Transverse colon (tissue), 4 donors: Measurements from ENCODE around the gene TYRP1. TPM values are rescaled to one million over a fixed set of nuclear protein-coding genes. Genes with fewer than 3 reads are reported as not detected.

Experiments used
- DNase-seq: peaks from one replicate; pipeline ENCODE4 v3.0.0-alpha.2; 2019
- H3K27ac ChIP-seq, 4 donors: fragments of 200-600 bp; sonication (generic); 2 replicates each; pipeline ENCODE4 v1.5.1; 2016 to 2018; ENCODE audit warnings: inconsistent platforms in 4 of 4
- H3K27me3 ChIP-seq: fragments of 200-600 bp; sonication (generic); 2 replicates; pipeline ENCODE4 v1.5.1; 2017; ENCODE audit warnings: inconsistent platforms
- H3K36me3 ChIP-seq, 4 donors: fragments of 200-600 bp; sonication (generic); 2 replicates each; pipeline ENCODE4 v1.5.1; 2017 to 2019; ENCODE audit warnings: inconsistent platforms in 4 of 4
- H3K4me1 ChIP-seq, 4 donors: fragments of 200-600 bp; sonication (generic); 2 replicates each; pipeline ENCODE4 v1.5.1; 2017 to 2020; ENCODE audit warnings: inconsistent platforms in 4 of 4
- H3K4me3 ChIP-seq, 4 donors: fragments of 200-600 bp; sonication (generic); 1 replicate in 1 of 4; 2 replicates in 3 of 4; pipeline versions ENCODE4 v1.5.1 to v1.6.1; 2017 to 2019; ENCODE audit warnings: inconsistent platforms in 4 of 4
- H3K9me3 ChIP-seq, 2 donors: fragments of 200-600 bp; sonication (generic); 2 replicates each; pipeline ENCODE4 v1.5.1; 2017 to 2019; ENCODE audit warnings: inconsistent platforms in 2 of 2
- EP300 ChIP-seq: sonication (generic); formaldehyde crosslinking; IDR thresholded peaks from one replicate; pipeline ENCODE4 v1.6.1; 2017; ENCODE audit warnings: antibody characterized with exemption, low read depth
- POLR2A ChIP-seq: fragments of 450-650 bp; IDR thresholded peaks from one replicate; pipeline ENCODE4 v1.6.1; 2016; ENCODE audit warnings: antibody characterized with exemption, mild to moderate bottlenecking, moderate library complexity
- POLR2AphosphoS5 ChIP-seq, 3 donors: sonication (generic); formaldehyde crosslinking; IDR thresholded peaks; one replicate each; pipeline ENCODE4 v1.6.1; 2016; ENCODE audit warnings: antibody characterized with exemption in 3 of 3
- WGBS, 2 donors: methylation state at CpG; one replicate each; pipeline ENCODE4 v1.1.5; 2018; ENCODE audit warnings: low coverage in 1 of 2; 5-methylcytosine and 5-hydroxymethylcytosine counted together
- in situ Hi-C, 4 donors: fragments of 200-750 bp; cut with MboI; loops; one replicate each; pipeline versions ENCODE4 v1.15.0 to v1.15.1; 2017; ENCODE audit warnings: low sequenced_read_pairs in 3 of 4, low pct_ligation_motif_present in 1 of 4, low pct_unique_long_range_greater_than_20kb in 1 of 4
- intact Hi-C: fragments of 100-400 bp; cut with DNase I; formaldehyde crosslinking; loops from one replicate; pipeline ENCODE4 v1.15.1; 2023; ENCODE audit warnings: low total_unique reads
- total RNA-seq, 4 donors: library from RNA; depleted of rRNA; stranded (reverse); fragments of >200 nt; gene quantifications; one replicate each; pipeline ENCODE4 v1.1.0, GENCODE V29; 2016
- TF ChIP-seq, protein P1 (sequence below), 5 experiments: fragments of 200-600 bp in 3 of 5; fragments of 450-650 bp in 2 of 5; sonication (generic) in 3 of 5; IDR thresholded peaks; 1 replicate in 2 of 5; 2 replicates in 3 of 5; pipeline ENCODE4 v1.5.1; 2016 to 2017; ENCODE audit warnings: antibody characterized with exemption in 5 of 5, inconsistent platforms in 3 of 5, mild to moderate bottlenecking in 2 of 5, moderate library complexity in 1 of 5

The TYRP1 gene
- total RNA-seq, 4 donors from 2014 or later, result 0.41 TPM; not detected in 3

DNA sequence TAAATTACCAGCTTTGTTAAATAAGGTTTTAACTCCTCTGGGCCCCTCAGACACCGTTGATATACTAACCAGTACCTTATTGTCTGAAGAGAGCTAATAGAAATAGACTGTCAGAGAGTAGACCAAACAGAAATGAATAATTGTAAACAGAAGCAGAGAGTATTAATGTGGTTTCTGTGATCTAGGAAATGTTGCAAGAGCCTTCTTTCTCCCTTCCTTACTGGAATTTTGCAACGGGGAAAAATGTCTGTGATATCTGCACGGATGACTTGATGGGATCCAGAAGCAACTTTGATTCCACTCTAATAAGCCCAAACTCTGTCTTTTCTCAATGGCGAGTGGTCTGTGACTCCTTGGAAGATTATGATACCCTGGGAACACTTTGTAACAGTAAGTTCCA lies 5.1 kb downstream of the TYRP1 start:
- Histone ChIP-seq H3K27ac (peak overlapping the region in 2 of 4 donors; percentile 7 to 37), H3K4me3 (no peak overlapping the region), H3K9me3 (no peaks in the 10 kb centered on the region), H3K27me3 (no peaks in the 10 kb centered on the region), H3K36me3 (no peaks in the 10 kb centered on the region), H3K4me1 (peaks cover 0 to 8% (median 0%) of the 10 kb centered on the region in 4 donors)
- 36 to 39% methylated on average over 4 of the region's 4 CpGs for WGBS, 2 donors
- in situ Hi-C loops (no loop called here), intact Hi-C loops (no loop called here)
- DNase-seq, result no peak
- TF ChIP-seq EP300 (no peak), POLR2AphosphoS5 (IDR thresholded peaks at IDR 0.05) (peak; percentile 44 to 68 (median 68))
- TF ChIP-seq, protein P1, sequence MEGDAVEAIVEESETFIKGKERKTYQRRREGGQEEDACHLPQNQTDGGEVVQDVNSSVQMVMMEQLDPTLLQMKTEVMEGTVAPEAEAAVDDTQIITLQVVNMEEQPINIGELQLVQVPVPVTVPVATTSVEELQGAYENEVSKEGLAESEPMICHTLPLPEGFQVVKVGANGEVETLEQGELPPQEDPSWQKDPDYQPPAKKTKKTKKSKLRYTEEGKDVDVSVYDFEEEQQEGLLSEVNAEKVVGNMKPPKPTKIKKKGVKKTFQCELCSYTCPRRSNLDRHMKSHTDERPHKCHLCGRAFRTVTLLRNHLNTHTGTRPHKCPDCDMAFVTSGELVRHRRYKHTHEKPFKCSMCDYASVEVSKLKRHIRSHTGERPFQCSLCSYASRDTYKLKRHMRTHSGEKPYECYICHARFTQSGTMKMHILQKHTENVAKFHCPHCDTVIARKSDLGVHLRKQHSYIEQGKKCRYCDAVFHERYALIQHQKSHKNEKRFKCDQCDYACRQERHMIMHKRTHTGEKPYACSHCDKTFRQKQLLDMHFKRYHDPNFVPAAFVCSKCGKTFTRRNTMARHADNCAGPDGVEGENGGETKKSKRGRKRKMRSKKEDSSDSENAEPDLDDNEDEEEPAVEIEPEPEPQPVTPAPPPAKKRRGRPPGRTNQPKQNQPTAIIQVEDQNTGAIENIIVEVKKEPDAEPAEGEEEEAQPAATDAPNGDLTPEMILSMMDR (IDR thresholded peaks at IDR 0.05), result no peak

DNA sequence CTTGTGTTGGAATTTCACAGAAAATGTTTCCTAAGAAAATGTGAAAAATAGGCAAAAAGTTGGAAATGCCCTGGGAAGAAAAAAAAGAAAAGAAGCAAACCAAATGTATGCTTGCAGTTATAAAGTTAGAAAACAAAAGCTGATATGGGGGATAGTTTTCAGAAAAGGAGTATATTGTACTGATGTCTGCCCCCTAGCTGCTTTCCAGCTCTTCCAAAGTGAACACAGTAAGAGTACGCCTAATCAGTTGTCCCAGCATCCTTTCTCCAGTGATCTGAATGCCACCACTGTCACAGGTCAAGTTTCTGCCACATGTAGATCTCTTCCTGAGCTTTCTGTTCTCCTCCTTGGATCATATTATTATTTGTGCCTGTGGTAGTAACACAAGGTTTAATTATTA lies 5.8 kb downstream of the TYRP1 start:
- 61% methylated on average over 1 of the region's 1 CpG; no CpG with 5 or more reads in 1 of the 2 donors for WGBS, 2 donors
- DNase-seq, result no peak
- peaks cover 0 to 8% (median 0%) of the 10 kb centered on the region in 4 donors for H3K4me1 ChIP-seq
- intact Hi-C loops, result no loop called here
- TF ChIP-seq POLR2AphosphoS5 (IDR thresholded peaks at IDR 0.05) (no peak), POLR2A (no peak), EP300 (no peak)
- TF ChIP-seq, protein P1 (IDR thresholded peaks at IDR 0.05), result no peak
- H3K4me3 ChIP-seq, result no peak overlapping the region
- no peaks in the 10 kb centered on the region for H3K27me3 ChIP-seq
- H3K36me3 ChIP-seq, result no peaks in the 10 kb centered on the region
- in situ Hi-C loops, result no loop called here
- peak overlapping the region in 2 of 4 donors; percentile 7 to 17 for H3K27ac ChIP-seq
- H3K9me3 ChIP-seq, result no peaks in the 10 kb centered on the region

GRCh38 chr9:12699529-12699928 lies 6.3 kb downstream of the TYRP1 start:
- peaks cover 0 to 8% (median 0%) of the 10 kb centered on the region in 4 donors for H3K4me1 ChIP-seq
- intact Hi-C loops (no loop called here), in situ Hi-C loops (no loop called here)
- H3K27ac ChIP-seq, result no peak overlapping the region
- TF ChIP-seq EP300 (no peak), POLR2A (no peak), POLR2AphosphoS5 (IDR thresholded peaks at IDR 0.05) (no peak)
- TF ChIP-seq, protein P1 (IDR thresholded peaks at IDR 0.05), result no peak
- no peaks in the 10 kb centered on the region for H3K9me3 ChIP-seq
- no peak for DNase-seq
- no peak overlapping the region for H3K4me3 ChIP-seq
- no peaks in the 10 kb centered on the region for H3K27me3 ChIP-seq
- no peaks in the 10 kb centered on the region for H3K36me3 ChIP-seq

DNA sequence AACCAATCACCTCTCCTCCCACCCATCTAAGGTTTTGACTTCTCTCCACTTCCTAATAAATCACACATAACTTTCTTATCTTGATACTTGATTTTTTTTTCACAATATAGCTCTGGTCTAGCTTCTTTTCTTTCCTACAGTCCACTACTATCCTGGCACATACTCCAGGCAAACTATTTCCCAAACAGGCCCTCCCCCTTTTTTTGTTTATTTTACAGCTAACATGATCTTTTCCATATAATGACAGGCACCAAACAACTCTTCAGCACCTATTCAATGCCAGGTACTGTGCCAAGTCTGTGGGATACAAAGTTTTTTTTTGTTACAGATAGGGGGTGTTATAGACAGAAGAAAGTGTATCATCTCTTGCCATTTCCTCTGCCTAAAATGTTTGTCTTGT lies 7.9 kb downstream of the TYRP1 start:
- Histone ChIP-seq H3K4me3 (no peak overlapping the region), H3K27me3 (no peaks in the 10 kb centered on the region), H3K9me3 (no peaks in the 10 kb centered on the region), H3K27ac (no peak overlapping the region), H3K36me3 (no peaks in the 10 kb centered on the region), H3K4me1 (peaks cover 0 to 8% (median 0%) of the 10 kb centered on the region in 4 donors)
- no peak for DNase-seq
- in situ Hi-C loops, result loop anchor here in 2 of 4 donors (25.0 kb wide), 2 partner anchors 186 to 386 kb away; no protein-coding TSS in a partner anchor
- TF ChIP-seq, protein P1 (IDR thresholded peaks at IDR 0.05), result no peak
- TF ChIP-seq POLR2A (no peak), EP300 (no peak), POLR2AphosphoS5 (IDR thresholded peaks at IDR 0.05) (no peak)
- intact Hi-C loops, result loop anchor here (5.0 kb wide), 1 partner anchor 189 kb away; no protein-coding TSS in a partner anchor
